Adrenal gland (tissue), 12 donors: ENCODE measurements around the gene GFM1. TPM values are rescaled to one million over a fixed set of nuclear protein-coding genes. Genes with fewer than 3 reads are reported as not detected.

Experiments used
- DNase-seq, 7 donors: peaks; one replicate each; pipeline ENCODE4 v3.0.0-alpha.2; 2019 to 2020
- H3K27ac ChIP-seq, 5 donors: fragments of 200-600 bp; sonication (generic) in 4 of 5; 1 replicate in 3 of 5; 2 replicates in 2 of 5; pipeline versions ENCODE4 v1.5.1 to v1.8.0; 2016 to 2020; ENCODE audit warnings: mild to moderate bottlenecking in 1 of 5
- H3K27me3 ChIP-seq: fragments of 200-600 bp; 2 replicates; pipeline ENCODE4 v1.8.0; 2021
- H3K36me3 ChIP-seq, 2 donors: fragments of 200-600 bp; replicated peaks in 1 of 2; 1 replicate in 1 of 2; 2 replicates in 1 of 2; pipeline versions ENCODE4 v1.5.1 to v1.8.0; 2018 to 2022
- H3K4me1 ChIP-seq, 2 donors: fragments of 200-600 bp; replicated peaks in 1 of 2; 1 replicate in 1 of 2; 2 replicates in 1 of 2; pipeline versions ENCODE4 v1.5.1 to v1.8.0; 2018 to 2021
- H3K4me3 ChIP-seq, 4 donors: fragments of 200-600 bp; sonication (generic) in 3 of 4; one replicate each; pipeline ENCODE4 v1.5.1; 2016 to 2018
- H3K9me3 ChIP-seq, 3 donors: fragments of 200-600 bp; sonication (generic) in 1 of 3; replicated peaks in 1 of 3; 1 replicate in 2 of 3; 2 replicates in 1 of 3; pipeline versions ENCODE4 v1.5.1 to v1.8.0; 2016 to 2021
- POLR2A ChIP-seq, 2 donors: fragments of 450-650 bp; IDR thresholded peaks; one replicate each; pipeline ENCODE4 v1.6.1; 2017; ENCODE audit warnings: antibody characterized with exemption in 2 of 2, mild to moderate bottlenecking in 2 of 2, moderate library complexity in 1 of 2
- WGBS, 4 donors: extraction: QIAGEN DNeasy Blood & Tissue Kit in 2 of 4; methylation state at CpG; one replicate each; pipeline versions ENCODE4 v1.1.5 to v1.1.7; 2013 to 2017; 5-methylcytosine and 5-hydroxymethylcytosine counted together
- intact Hi-C, 2 donors: fragments of 100-400 bp; cut with DNase I; formaldehyde crosslinking; loops; one replicate each; pipeline versions ENCODE4 v1.14.1 to v1.15.0; 2022 to 2023
- polyA plus RNA-seq, 3 donors: library from polyadenylated mRNA; stranded (reverse); fragments of 200-250 nt in 2 of 3; fragments of 350-450 nt in 1 of 3; fragmentation: Illumina TruSeq in 1 of 3; extraction: RNeasy Lipid Tissue Mini Kit (QIAGEN cat#74804) in 1 of 3; gene quantifications; one replicate each; pipeline ENCODE4 v1.2.3, GENCODE V29; 2013 to 2014
- total RNA-seq, 9 donors: library from RNA; depleted of rRNA in 4 of 9; stranded (reverse); fragments of >200 nt in 4 of 9; fragments of 120-200 nt in 1 of 9; fragmentation: NEBNext Ultra II Directional in 1 of 9; extraction: Animal tissue kit (Norgen Biotek cat#: 25700) in 1 of 9; gene quantifications; one replicate each; pipeline versions ENCODE4 v1.1.0 to v1.2.4, GENCODE V29; 2013 to 2023
- TF ChIP-seq, protein P1 (sequence below), 6 experiments: fragments of 450-650 bp in 4 of 6; fragments of 200-600 bp in 2 of 6; sonication (generic) in 1 of 6; IDR thresholded peaks; 1 replicate in 5 of 6; 2 replicates in 1 of 6; pipeline versions ENCODE4 v1.5.1 to v1.8.0; 2016 to 2021; ENCODE audit warnings: antibody characterized with exemption in 6 of 6, mild to moderate bottlenecking in 2 of 6, moderate library complexity in 1 of 6
- donor health status: healthy with polysubstance abuse.
- donor health status: Bipolar disorder and iron deficiency.
- donor health status: DM: yes; HTN: yes; CAD: no.
- donor health status: DM: no; HTN: no; CAD: no.
- donor health status: DM: no; HTN: no; CAD: no.
- donor health status: DM: yes; HTN: yes; CAD: no.

The GFM1 gene
- total and polyA plus RNA-seq, 12 donors = 7.3 to 112 (median 56.3) TPM

- no peaks in the 10 kb centered on the region for H3K36me3 ChIP-seq
- no peak overlapping the region for H3K4me3 ChIP-seq
- DNase-seq = no peak
- no peak for TF ChIP-seq POLR2A (IDR thresholded peaks at IDR 0.05)
- TF ChIP-seq, protein P1, sequence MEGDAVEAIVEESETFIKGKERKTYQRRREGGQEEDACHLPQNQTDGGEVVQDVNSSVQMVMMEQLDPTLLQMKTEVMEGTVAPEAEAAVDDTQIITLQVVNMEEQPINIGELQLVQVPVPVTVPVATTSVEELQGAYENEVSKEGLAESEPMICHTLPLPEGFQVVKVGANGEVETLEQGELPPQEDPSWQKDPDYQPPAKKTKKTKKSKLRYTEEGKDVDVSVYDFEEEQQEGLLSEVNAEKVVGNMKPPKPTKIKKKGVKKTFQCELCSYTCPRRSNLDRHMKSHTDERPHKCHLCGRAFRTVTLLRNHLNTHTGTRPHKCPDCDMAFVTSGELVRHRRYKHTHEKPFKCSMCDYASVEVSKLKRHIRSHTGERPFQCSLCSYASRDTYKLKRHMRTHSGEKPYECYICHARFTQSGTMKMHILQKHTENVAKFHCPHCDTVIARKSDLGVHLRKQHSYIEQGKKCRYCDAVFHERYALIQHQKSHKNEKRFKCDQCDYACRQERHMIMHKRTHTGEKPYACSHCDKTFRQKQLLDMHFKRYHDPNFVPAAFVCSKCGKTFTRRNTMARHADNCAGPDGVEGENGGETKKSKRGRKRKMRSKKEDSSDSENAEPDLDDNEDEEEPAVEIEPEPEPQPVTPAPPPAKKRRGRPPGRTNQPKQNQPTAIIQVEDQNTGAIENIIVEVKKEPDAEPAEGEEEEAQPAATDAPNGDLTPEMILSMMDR (IDR thresholded peaks at IDR 0.05) = no peak
- no peaks in the 10 kb centered on the region for H3K9me3 ChIP-seq
- H3K27ac ChIP-seq = no peak overlapping the region
- no peaks in the 10 kb centered on the region for H3K27me3 ChIP-seq
- intact Hi-C loops = loop anchor here in 1 of 2 donors (2.0 to 10.0 kb wide), 2 partner anchors 54 to 62 kb away; partner anchors contain the start of gene LXN
- H3K4me1 ChIP-seq = peaks cover 5 to 55% of the 10 kb centered on the region in 2 donors
Observed at GRCh38 chr3:158728851-158729250, 84.5 kb downstream of the GFM1 start.

GRCh38 chr3:158731486-158731885 lies 87.2 kb downstream of the GFM1 start:
- DNase-seq = no peak
- peaks cover 0 to 9% (median 0%) of the 10 kb centered on the region in 3 donors for H3K9me3 ChIP-seq
- H3K27me3 ChIP-seq = no peaks in the 10 kb centered on the region
- H3K4me1 ChIP-seq = peaks cover 5 to 28% of the 10 kb centered on the region in 2 donors
- peak overlapping the region in 3 of 4 donors; percentile 33 to 93 (median 49) for H3K4me3 ChIP-seq
- TF ChIP-seq, protein P1 (IDR thresholded peaks at IDR 0.05) = no peak
- TF ChIP-seq POLR2A (IDR thresholded peaks at IDR 0.05) = no peak
- H3K36me3 ChIP-seq = no peaks in the 10 kb centered on the region
- 71 to 83% (median 74%) methylated on average over 11 to 14 of the region's 14 CpGs for WGBS, 4 donors
- H3K27ac ChIP-seq = peak overlapping the region in 2 of 5 donors; percentile 86 to 89
- intact Hi-C loops = loop anchor here in 1 of 2 donors (5.0 kb wide), 1 partner anchor 56 kb away; no protein-coding TSS in a partner anchor

DNA sequence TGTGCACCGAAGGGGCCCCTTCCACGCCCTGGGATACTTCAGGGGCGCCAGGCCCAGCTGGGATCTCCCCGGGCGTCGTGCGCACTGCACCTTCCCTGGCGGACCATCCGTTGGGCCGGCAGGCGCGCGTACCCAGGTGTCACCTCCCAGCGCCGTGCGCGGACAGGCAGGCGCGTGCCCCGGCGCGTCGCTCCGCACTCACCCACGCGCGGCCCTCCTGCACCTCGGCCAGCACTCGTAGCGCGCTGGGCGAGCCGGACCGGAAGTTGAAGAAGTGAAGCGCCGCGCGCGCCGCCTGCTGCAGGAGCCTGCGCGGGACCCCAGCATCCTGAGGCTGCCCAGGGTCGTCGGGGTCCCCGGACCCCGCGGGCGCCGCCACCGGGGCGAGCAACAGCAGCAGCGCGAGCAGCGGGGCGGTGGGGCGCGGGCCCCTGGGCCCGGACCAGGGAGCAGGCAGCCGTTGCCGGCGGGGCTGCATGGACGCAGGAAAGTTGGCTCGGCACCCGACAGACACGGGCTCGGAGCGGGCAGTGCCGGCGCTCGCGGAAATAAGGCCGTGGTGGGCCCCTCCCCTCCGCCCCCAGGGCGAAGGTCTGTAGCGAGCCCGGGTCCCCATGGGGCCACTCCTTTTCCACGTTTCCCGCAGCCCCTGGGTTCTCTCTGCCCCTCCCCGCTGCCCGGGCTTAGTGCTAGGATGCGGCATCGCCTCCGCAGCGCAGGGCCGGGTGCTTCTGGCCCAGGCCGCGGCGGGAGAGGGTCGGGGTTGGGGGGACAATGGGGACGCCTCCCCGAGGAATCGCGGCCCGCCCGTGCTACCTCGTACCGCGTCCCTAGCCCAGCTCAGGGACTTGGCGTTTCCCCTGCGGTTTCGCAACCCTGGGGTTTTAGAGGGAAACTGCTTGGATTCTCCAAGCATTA lies 87.9 kb downstream of the GFM1 start, which contains the start of gene RARRES1:
RARRES1 (minus strand) TSS at position 520 of the 918 bp plus-strand sequence; CDS start at position 478, 42 bp downstream.
- peak within 1 kb of the TSS; percentile 33 to 93 (median 48) for H3K4me3 ChIP-seq
- peak in 1 of 2 donors; percentile 16 for TF ChIP-seq POLR2A (IDR thresholded peaks at IDR 0.05)
- TF ChIP-seq, protein P1 (IDR thresholded peaks at IDR 0.05) = no peak
- intact Hi-C loops = loop anchor here in 1 of 2 donors (5.0 kb wide), 1 partner anchor 55 kb away; no protein-coding TSS in a partner anchor
- peaks cover 5 to 22% of the 10 kb centered on the region in 2 donors for H3K4me1 ChIP-seq
- WGBS, 4 donors = 0 to 18% (median 2%) methylated on average over 2 to 101 of the region's 101 CpGs
- H3K36me3 ChIP-seq = no peaks in the 10 kb centered on the region
- peak within 1 kb of the TSS in 4 of 5 donors; percentile 10 to 89 (median 54) for H3K27ac ChIP-seq
- no peaks in the 10 kb centered on the region for H3K27me3 ChIP-seq
- peak; percentile 59 to 79 (median 69) for DNase-seq
- peaks cover 0 to 9% (median 0%) of the 10 kb centered on the region in 3 donors for H3K9me3 ChIP-seq

- WGBS, 4 donors = 70 to 78% (median 72%) methylated on average over 14 to 15 of the region's 15 CpGs
- Histone ChIP-seq H3K4me3 (peak overlapping the region in 1 of 4 donors; percentile 93), H3K27ac (peak overlapping the region in 2 of 5 donors; percentile 86 to 89), H3K36me3 (no peaks in the 10 kb centered on the region), H3K9me3 (peaks cover 0 to 9% (median 0%) of the 10 kb centered on the region in 3 donors), H3K27me3 (no peaks in the 10 kb centered on the region), H3K4me1 (peaks cover 5 to 17% of the 10 kb centered on the region in 2 donors)
- intact Hi-C loops = loop anchor here in 1 of 2 donors (5.0 kb wide), 1 partner anchor 54 kb away; no protein-coding TSS in a partner anchor
- no peak for DNase-seq
- no peak for TF ChIP-seq POLR2A (IDR thresholded peaks at IDR 0.05)
- TF ChIP-seq, protein P1 (IDR thresholded peaks at IDR 0.05) = no peak
Observed at GRCh38 chr3:158732856-158733200, 88.5 kb downstream of the GFM1 start.
